GM12878 (cell line): Measurements from ENCODE around the gene RCAN2. TPM values are rescaled to one million over a fixed set of nuclear protein-coding genes. Genes with fewer than 3 reads are reported as not detected.

ENCODE experiments used
- ATAC-seq: fragments of 200-7000 bp; cut with Tn5 transposase; 3 replicates; pipeline ENCODE4 v1.9.1; 2020; ENCODE audit warnings: mild to moderate bottlenecking, moderate library complexity
- BruUV-seq: library from RNA; stranded (reverse); fragments of 400-500 nt; replicated peaks from 2 replicates; lab custom pipeline; 2021; lab: Mats Ljungman, UMichigan
- CTCF ChIA-PET: fragments of 300-600 bp; sonication (Branson Sonifier 250); formaldehyde crosslinking; extraction: SDS; loops from one replicate; lab custom pipeline; 2021; ENCODE audit warnings: inconsistent platforms; lab: Yijun Ruan, JAX
- POLR2A ChIA-PET: fragments of 350-600 bp; formaldehyde crosslinking; extraction: SDS; loops from one replicate; lab custom pipeline; 2021; ENCODE audit warnings: inconsistent platforms; lab: Charles Lee
- RAD21 ChIA-PET: fragments of 300-600 bp; sonication (Branson Sonifier 250); formaldehyde crosslinking; loops from one replicate; lab custom pipeline; 2023; ENCODE audit warnings: antibody characterized with exemption; ENCODE audit not compliant: unreplicated experiment; lab: Charles Lee
- SMC1A ChIA-PET: fragments of 300-600 bp; sonication (Branson Sonifier 250); formaldehyde crosslinking; loops from one replicate; lab custom pipeline; 2023; ENCODE audit not compliant: unreplicated experiment, uncharacterized antibody; lab: Charles Lee
- DNase-seq: peaks from one replicate; pipeline ENCODE4 v3.0.0-alpha.2; 2011; ENCODE audit warnings: low read depth, low spot score
- FAIRE-seq: peaks from 3 replicates; lab custom pipeline; 2011; peaks lifted over from hg19 to GRCh38; lab: Jason Lieb, UNC
- H2AFZ ChIP-seq: 2 replicates; pipeline ENCODE4 v1.6.0; 2011; ENCODE audit warnings: low read depth, low read length, control low read depth; ENCODE audit not compliant: control insufficient read depth
- H3K27ac ChIP-seq: 2 replicates; pipeline ENCODE4 v1.5.1; 2011; ENCODE audit warnings: control low read depth; ENCODE audit not compliant: control insufficient read depth, insufficient read depth
- H3K27me3 ChIP-seq, 2 experiments: replicated peaks in 1 of 2; 2 replicates each; pipeline versions ENCODE4 v1.6.0 to v1.6.1; 2011; ENCODE audit warnings: low read length in 1 of 2; ENCODE audit not compliant: control insufficient read depth in 2 of 2, insufficient read depth in 2 of 2
- H3K36me3 ChIP-seq, 2 experiments: 2 replicates each; pipeline ENCODE4 v1.5.1; 2011; ENCODE audit warnings: low read length in 1 of 2; ENCODE audit not compliant: control insufficient read depth in 2 of 2, insufficient read depth in 2 of 2
- H3K4me1 ChIP-seq: 2 replicates; pipeline ENCODE4 v1.6.1; 2011; ENCODE audit warnings: mild to moderate bottlenecking, low read length, moderate library complexity, mixed read lengths; ENCODE audit not compliant: control insufficient read depth, insufficient read depth
- H3K4me2 ChIP-seq: 2 replicates; pipeline ENCODE4 v1.6.0; 2011; ENCODE audit warnings: control low read depth; ENCODE audit not compliant: control insufficient read depth, insufficient read depth
- H3K4me3 ChIP-seq: fragments of 200-600 bp; sonication (generic); 2 replicates; pipeline ENCODE4 v1.5.1; 2016
- H3K79me2 ChIP-seq: 2 replicates; pipeline ENCODE4 v1.6.0; 2011; ENCODE audit warnings: low read length; ENCODE audit not compliant: control insufficient read depth, insufficient read depth
- H3K9ac ChIP-seq: 2 replicates; pipeline ENCODE4 v1.8.0; 2011; ENCODE audit warnings: low read length, control low read depth, mixed read lengths; ENCODE audit not compliant: control insufficient read depth, insufficient read depth
- H3K9me3 ChIP-seq: replicated peaks from 3 replicates; pipeline ENCODE4 v1.5.1; 2011; ENCODE audit warnings: mild to moderate bottlenecking, low read length; ENCODE audit not compliant: control insufficient read depth, insufficient read depth
- H4K20me1 ChIP-seq: 2 replicates; pipeline ENCODE4 v1.6.0; 2011; ENCODE audit not compliant: control insufficient read depth, insufficient read depth
- BCL11A ChIP-seq: IDR thresholded peaks from 2 replicates; pipeline ENCODE4 v1.6.1; 2011; ENCODE audit warnings: low read depth, low read length
- EZH2 ChIP-seq: IDR thresholded peaks from 2 replicates; pipeline ENCODE4 v1.6.1; 2012; ENCODE audit warnings: low read depth, mild to moderate bottlenecking, control low read depth, inconsistent platforms, low read length, borderline replicate concordance; ENCODE audit not compliant: control insufficient read depth
- MXI1 ChIP-seq: fragments of 150-350 bp; IDR thresholded peaks from 2 replicates; pipeline ENCODE4 v1.6.1; 2011; ENCODE audit warnings: low read depth, mild to moderate bottlenecking, inconsistent platforms, low read length, improper control_type of control experiment
- NKRF ChIP-seq: fragments of 450-650 bp; conservative IDR thresholded peaks from 2 replicates; pipeline ENCODE4 v1.6.1; 2017; ENCODE audit warnings: mild to moderate bottlenecking, moderate library complexity
- PAX5 ChIP-seq: IDR thresholded peaks from 2 replicates; pipeline ENCODE4 v1.6.1; 2011; ENCODE audit warnings: low read depth, low read length, borderline replicate concordance
- STAT1 ChIP-seq: fragments of 450-650 bp; conservative IDR thresholded peaks from 2 replicates; pipeline ENCODE4 v1.6.1; 2014; ENCODE audit warnings: antibody characterized with exemption, mild to moderate bottlenecking
- YY1 ChIP-seq: IDR thresholded peaks from 2 replicates; pipeline ENCODE4 v1.6.1; 2011; ENCODE audit warnings: low read depth, mild to moderate bottlenecking, low read length
- ZNF24 ChIP-seq: fragments of 450-650 bp; IDR thresholded peaks from 2 replicates; pipeline ENCODE4 v1.6.1; 2017; ENCODE audit warnings: antibody characterized with exemption, mild to moderate bottlenecking
- WGBS: methylation state at CpG from one replicate; pipeline ENCODE4 v1.1.6; 2016; ENCODE audit warnings: low lambda C conversion rate; ENCODE audit not compliant: insufficient replicate concordance, insufficient coverage; ENCODE audit errors: missing lambda C conversion rate; 5-methylcytosine and 5-hydroxymethylcytosine counted together
- in situ Hi-C: fragments of 300-500 bp; cut with MboI; formaldehyde crosslinking; loops from 9 replicates; pipeline ENCODE4 v1.14.3; 2018; ENCODE audit warnings: mixed read lengths
- intact Hi-C: fragments of 100-400 bp; cut with micrococcal nuclease; formaldehyde crosslinking; loops from one replicate; pipeline ENCODE4 v1.14.2; 2022; ENCODE audit not compliant: unreplicated experiment
- polyA plus RNA-seq, 11 experiments: library from polyadenylated mRNA; depleted of rRNA in 4 of 11; unstranded in 6 of 11; stranded (reverse) in 5 of 11; fragments of >200 nt; fragmentation: Nextera tagmentation in 4 of 11; fragmentation: Illumina TruSeq in 1 of 11; extraction: Ambion mirVana in 4 of 11; extraction: Trizol in 1 of 11; gene quantifications; 1 replicate in 1 of 11; 2 replicates in 10 of 11; pipeline versions ENCODE4 v1.2.1 to v1.2.3, GENCODE V29; 2011 to 2016; ENCODE audit warnings: inconsistent platforms in 2 of 11, missing spikeins in 2 of 11, low read depth in 1 of 11
- total RNA-seq, 4 experiments: library from RNA; depleted of rRNA in 3 of 4; stranded (reverse); fragments of >200 nt in 3 of 4; fragmentation: Illumina TruSeq in 1 of 4; extraction: Trizol in 1 of 4; gene quantifications; 2 replicates each; pipeline versions ENCODE4 v1.2.1 to v1.2.3, GENCODE V29; 2013 to 2021
- TF ChIP-seq, protein P1 (sequence below): IDR thresholded peaks from 2 replicates; pipeline ENCODE4 v1.6.1; 2011; ENCODE audit warnings: low read depth, low read length, improper control_type of control experiment, borderline replicate concordance

RCAN2 gene
- total and polyA plus RNA-seq, 10 of the 15 experiments (the other 5 are each of a cell fraction or from before 2014, with no cell fraction given), result 0.06 TPM; not detected in 9

DNA sequence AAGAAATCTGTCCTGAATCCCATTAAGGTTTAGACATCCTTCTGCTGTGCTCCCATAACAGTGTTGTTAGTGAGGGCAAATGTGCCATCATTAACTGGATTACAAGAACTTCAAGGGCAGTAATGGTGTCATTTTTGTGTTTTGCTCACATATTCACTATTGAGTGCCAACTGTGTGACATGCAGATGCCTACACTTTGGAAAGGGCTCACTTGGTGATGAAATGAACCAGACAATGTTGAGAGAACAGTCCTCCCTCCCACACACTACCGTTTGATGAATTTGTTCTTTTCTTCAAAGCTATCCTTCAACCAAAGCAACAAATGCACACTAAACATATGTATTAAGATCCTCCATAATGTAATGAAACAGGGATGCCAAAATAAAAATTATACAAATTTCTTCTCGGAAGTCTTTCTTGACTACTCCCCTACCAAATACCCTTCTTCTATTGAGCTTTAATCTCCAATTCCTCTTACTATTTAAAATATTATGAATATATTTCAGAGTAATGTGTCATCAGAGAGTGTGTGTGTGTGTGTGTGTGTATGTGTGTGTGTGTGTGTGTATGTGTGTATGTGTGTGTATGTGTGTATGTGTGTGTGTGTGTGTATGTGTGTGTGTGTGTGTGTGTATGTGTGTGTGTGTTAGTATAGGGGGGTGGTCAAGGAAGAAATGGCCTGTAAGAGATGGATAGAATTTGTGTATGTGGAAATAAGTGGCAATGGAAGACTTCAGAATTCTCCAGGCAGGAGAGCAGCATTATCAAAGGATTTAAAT lies 228.1 kb downstream of the RCAN2 start:
- no peak overlapping the region for H3K4me3 ChIP-seq
- no peaks in the 10 kb centered on the region for H3K9me3 ChIP-seq
- TF ChIP-seq YY1 (no peak), BCL11A (no peak), EZH2 (no peak), PAX5 (no peak), NKRF (no peak), MXI1 (no peak), ZNF24 (no peak), STAT1 (no peak)
- TF ChIP-seq, protein P1, sequence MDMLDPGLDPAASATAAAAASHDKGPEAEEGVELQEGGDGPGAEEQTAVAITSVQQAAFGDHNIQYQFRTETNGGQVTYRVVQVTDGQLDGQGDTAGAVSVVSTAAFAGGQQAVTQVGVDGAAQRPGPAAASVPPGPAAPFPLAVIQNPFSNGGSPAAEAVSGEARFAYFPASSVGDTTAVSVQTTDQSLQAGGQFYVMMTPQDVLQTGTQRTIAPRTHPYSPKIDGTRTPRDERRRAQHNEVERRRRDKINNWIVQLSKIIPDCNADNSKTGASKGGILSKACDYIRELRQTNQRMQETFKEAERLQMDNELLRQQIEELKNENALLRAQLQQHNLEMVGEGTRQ, result no peak
- ChIA-PET SMC1A (interaction anchor here (1.5 kb wide), 1 partner anchor 24 kb away, joined by 3 read pairs; no protein-coding TSS in a partner anchor), POLR2A (no interaction called here), RAD21 (no interaction called here), CTCF (interaction anchor here (0.6 kb wide), 1 partner anchor 242 kb away, joined by 3 read pairs; no protein-coding TSS in a partner anchor)
- DNase-seq (no peak), ATAC-seq (no peak), FAIRE-seq (no peak)
- H3K79me2 ChIP-seq, result no peaks in the 10 kb centered on the region
- BruUV-seq, result no TSS peak
- no peak overlapping the region for H2AFZ ChIP-seq
- no peak overlapping the region for H3K27ac ChIP-seq
- H3K36me3 ChIP-seq, result no peaks in the 10 kb centered on the region
- no peak overlapping the region for H3K4me2 ChIP-seq
- H3K4me1 ChIP-seq, result no peaks in the 10 kb centered on the region; the same call in 1 of the 2 replicates
- 47% methylated on average over 2 of the region's 2 CpGs for WGBS
- no peaks in the 10 kb centered on the region for H3K27me3 ChIP-seq
- H3K9ac ChIP-seq, result no peak overlapping the region
- intact Hi-C loops (no loop called here), in situ Hi-C loops (no loop called here)
- no peaks in the 10 kb centered on the region for H4K20me1 ChIP-seq
